HG03066 (cell line): ENCODE results near the gene VSTM4.

Experiments
- ATAC-seq: cut with Tn5 transposase; IDR thresholded peaks from one replicate; pipeline ENCODE4 v1.9.1; 2021; ENCODE audit warnings: low read depth; ENCODE audit not compliant: unreplicated experiment

VSTM4 gene

GRCh38 chr10:49143249-49143648 is 27.9 kb upstream of the VSTM4 start:
- ATAC-seq: no peak

GRCh38 chr10:49141541-49142332 is 26.4 kb upstream of the VSTM4 start:
- no peak for ATAC-seq

GRCh38 chr10:49140304-49141177 is 25.2 kb upstream of the VSTM4 start:
- ATAC-seq: no peak

- ATAC-seq: no peak
Measured at GRCh38 chr10:49139846-49140195, 24.5 kb upstream of the VSTM4 start.

- ATAC-seq: no peak
Measured at GRCh38 chr10:49139028-49139845, 23.9 kb upstream of the VSTM4 start.

- ATAC-seq: no peak
Measured at GRCh38 chr10:49138361-49138891, 23.1 kb upstream of the VSTM4 start.

GRCh38 chr10:49136525-49136924 is 21.2 kb upstream of the VSTM4 start:
- no peak for ATAC-seq

- ATAC-seq: no peak
Measured at GRCh38 chr10:49135575-49136313, 20.4 kb upstream of the VSTM4 start.

GRCh38 chr10:49134327-49134726 is 19.0 kb upstream of the VSTM4 start:
- no peak for ATAC-seq

- no peak for ATAC-seq
Measured at GRCh38 chr10:49133706-49134248, 18.5 kb upstream of the VSTM4 start, which contains the start of gene FAM170B. TSS of gene FAM170B (minus strand) at chr10:49134021. CDS start at chr10:49133918, 103 bp downstream.

GRCh38 chr10:49132362-49132737 is 17.0 kb upstream of the VSTM4 start:
- no peak for ATAC-seq

GRCh38 chr10:49131507-49132361 is 16.4 kb upstream of the VSTM4 start:
- ATAC-seq: no peak

- no peak for ATAC-seq
Measured at GRCh38 chr10:49129376-49129775, 14.1 kb upstream of the VSTM4 start.

- ATAC-seq: no peak
Measured at GRCh38 chr10:49128854-49129253, 13.5 kb upstream of the VSTM4 start.

GRCh38 chr10:49123981-49124950 is 8.9 kb upstream of the VSTM4 start:
- ATAC-seq: no peak

GRCh38 chr10:49120911-49121310 is 5.6 kb upstream of the VSTM4 start:
- no peak for ATAC-seq

- no peak for ATAC-seq
Measured at GRCh38 chr10:49119746-49120145, 4.4 kb upstream of the VSTM4 start.
